SK-N-SH (cell line): ENCODE data around the gene TNN. TPM values are rescaled to one million over a fixed set of nuclear protein-coding genes. Genes with fewer than 3 reads are reported as not detected.

Source experiments
- CTCF ChIA-PET: fragments of 300-600, 350-600 bp; formaldehyde crosslinking; extraction: SDS; loops from one replicate; lab custom pipeline; 2021; lab: Yijun Ruan, JAX
- POLR2A ChIA-PET: fragments of 350-600 bp; sonication (Branson Sonifier 250); formaldehyde crosslinking; extraction: SDS; loops from one replicate; lab custom pipeline; 2020; ENCODE audit warnings: antibody characterized with exemption, inconsistent platforms; lab: Yijun Ruan, JAX
- DNase-seq: peaks from one replicate; pipeline ENCODE4 v3.0.0; 2012
- H2AFZ ChIP-seq: fragments of 200-600 bp; sonication (generic); 2 replicates; pipeline ENCODE4 v1.8.1; 2016; ENCODE audit warnings: antibody characterized with exemption, mild to moderate bottlenecking, low read depth
- H3F3A ChIP-seq: fragments of 200-600 bp; sonication (generic); replicated peaks from 2 replicates; pipeline ENCODE3; 2016; ENCODE audit warnings: antibody characterized with exemption, mild to moderate bottlenecking; ENCODE audit not compliant: insufficient read depth
- H3K27ac ChIP-seq, 2 experiments: fragments of 200-500 bp in 1 of 2; fragments of 200-600 bp in 1 of 2; sonication (Bioruptor generic) in 1 of 2; sonication (generic), shearing (Covaris generic) in 1 of 2; 2 replicates each; pipeline versions ENCODE4 v1.5.1 to v1.6.1; 2014 to 2016; ENCODE audit warnings: low read depth in 2 of 2, inconsistent platforms in 1 of 2, low read length in 1 of 2, mild to moderate bottlenecking in 1 of 2, mixed read lengths in 1 of 2
- H3K27me3 ChIP-seq: fragments of 200-600 bp; sonication (generic), shearing (Covaris generic); 2 replicates; pipeline ENCODE4 v1.6.1; 2016; ENCODE audit warnings: mixed run types; ENCODE audit not compliant: insufficient read depth
- H3K36me3 ChIP-seq, 2 experiments: fragments of 200-500 bp in 1 of 2; fragments of 200-600 bp in 1 of 2; sonication (Bioruptor generic) in 1 of 2; sonication (generic) in 1 of 2; replicated peaks in 1 of 2; 2 replicates each; pipeline versions ENCODE3 to v1.5.1; 2014 to 2016; ENCODE audit warnings: low read length in 1 of 2, mild to moderate bottlenecking in 1 of 2; ENCODE audit not compliant: insufficient read depth in 2 of 2, control insufficient read depth in 1 of 2
- H3K4me1 ChIP-seq, 2 experiments: fragments of 200-500 bp in 1 of 2; fragments of 200-600 bp in 1 of 2; sonication (Bioruptor generic) in 1 of 2; sonication (generic), shearing (Covaris generic) in 1 of 2; 2 replicates each; pipeline versions ENCODE4 v1.5.1 to v1.6.1; 2014 to 2016; ENCODE audit warnings: low read depth in 1 of 2, low read length in 1 of 2, mixed run types in 1 of 2; ENCODE audit not compliant: insufficient read depth in 2 of 2, control insufficient read depth in 1 of 2
- H3K4me2 ChIP-seq: fragments of 200-600 bp; sonication (generic), shearing (Covaris generic); 2 replicates; pipeline ENCODE4 v1.6.1; 2017; ENCODE audit warnings: mixed run types
- H3K4me3 ChIP-seq, 2 experiments: fragments of 200-500 bp in 1 of 2; fragments of 200-600 bp in 1 of 2; sonication (Bioruptor generic) in 1 of 2; sonication (generic), shearing (Covaris generic) in 1 of 2; 2 replicates each; pipeline versions ENCODE4 v1.5.1 to v1.8.1; 2014 to 2016; ENCODE audit warnings: low read depth in 2 of 2, inconsistent platforms in 1 of 2, low read length in 1 of 2, mild to moderate bottlenecking in 1 of 2, mixed read lengths in 1 of 2, moderate library complexity in 1 of 2
- H3K79me2 ChIP-seq: fragments of 200-600 bp; sonication (generic); 2 replicates; pipeline ENCODE4 v1.8.1; 2017; ENCODE audit warnings: mild to moderate bottlenecking; ENCODE audit not compliant: insufficient read depth
- H3K9ac ChIP-seq: fragments of 200-600 bp; sonication (generic); 2 replicates; pipeline ENCODE4 v1.6.1; 2017; ENCODE audit warnings: mixed run types
- H3K9me2 ChIP-seq: fragments of 200-600 bp; sonication (generic); 2 replicates; pipeline ENCODE4 v1.6.1; 2017; ENCODE audit warnings: mixed run types
- H3K9me3 ChIP-seq: fragments of 200-600 bp; sonication (generic); 2 replicates; pipeline ENCODE4 v1.6.1; 2017; ENCODE audit warnings: mixed run types, mild to moderate bottlenecking, moderate library complexity
- H4K20me1 ChIP-seq: fragments of 200-600 bp; sonication (generic); 2 replicates; pipeline ENCODE4 v1.6.1; 2017; ENCODE audit warnings: mild to moderate bottlenecking, mixed run types; ENCODE audit not compliant: insufficient read depth
- CHD2 ChIP-seq: fragments of 150-350 bp; IDR thresholded peaks from 2 replicates; pipeline ENCODE4 v1.6.1; 2018; ENCODE audit warnings: low read length; ENCODE audit not compliant: partially characterized antibody
- CTCF ChIP-seq: fragments of 200-600 bp; sonication (generic); IDR thresholded peaks from 2 replicates; pipeline ENCODE4 v1.6.1; 2017; ENCODE audit warnings: antibody characterized with exemption, mild to moderate bottlenecking, moderate library complexity
- EP300 ChIP-seq, 2 experiments: IDR thresholded peaks; 2 replicates each; pipeline versions ENCODE4 v1.4.0 to v1.6.1; 2012; ENCODE audit warnings: borderline replicate concordance in 1 of 2, low read depth in 1 of 2, low read length in 1 of 2
- FOSL2 ChIP-seq: IDR thresholded peaks from 2 replicates; pipeline ENCODE4 v1.4.0; 2012; ENCODE audit warnings: low read depth, mild to moderate bottlenecking, moderate library complexity, borderline replicate concordance
- FOXM1 ChIP-seq: IDR thresholded peaks from 2 replicates; pipeline ENCODE4 v1.4.0; 2012; ENCODE audit warnings: low read depth, mild to moderate bottlenecking
- IRF3 ChIP-seq: fragments of 150-350 bp; IDR thresholded peaks from 2 replicates; pipeline ENCODE4 v1.6.1; 2016; ENCODE audit warnings: mild to moderate bottlenecking, low read depth, low read length
- MAX ChIP-seq: IDR thresholded peaks from 2 replicates; pipeline ENCODE4 v1.4.0; 2012; ENCODE audit warnings: low read depth
- MXI1 ChIP-seq: IDR thresholded peaks from 2 replicates; pipeline ENCODE4 v1.6.1; 2012; ENCODE audit warnings: mild to moderate bottlenecking, low read depth, low read length, improper control_type of control experiment
- NFIC ChIP-seq: IDR thresholded peaks from 2 replicates; pipeline ENCODE4 v1.4.0; 2012; ENCODE audit warnings: borderline replicate concordance
- NRF1 ChIP-seq: IDR thresholded peaks from 2 replicates; pipeline ENCODE4 v1.6.1; 2012; ENCODE audit warnings: low read depth, mild to moderate bottlenecking, low read length
- RCOR1 ChIP-seq: fragments of 150-350 bp; IDR thresholded peaks from 2 replicates; pipeline ENCODE4 v1.6.1; 2017; ENCODE audit warnings: antibody characterized with exemption, low read length
- RFX5 ChIP-seq: IDR thresholded peaks from 2 replicates; pipeline ENCODE4 v1.6.1; 2012; ENCODE audit warnings: mild to moderate bottlenecking, improper control_type of control experiment, low read length
- SMC3 ChIP-seq: IDR thresholded peaks from 2 replicates; pipeline ENCODE4 v1.6.1; 2012; ENCODE audit warnings: low read depth, low read length, improper control_type of control experiment
- TAF1 ChIP-seq: IDR thresholded peaks from 2 replicates; pipeline ENCODE4 v1.6.1; 2012; ENCODE audit warnings: low read depth, mild to moderate bottlenecking, low read length, moderate library complexity, borderline replicate concordance
- TCF12 ChIP-seq: IDR thresholded peaks from 2 replicates; pipeline ENCODE4 v1.4.0; 2012
- TEAD4 ChIP-seq: IDR thresholded peaks from 2 replicates; pipeline ENCODE4 v1.4.0; 2012; ENCODE audit warnings: mild to moderate bottlenecking, borderline replicate concordance; ENCODE audit not compliant: insufficient read depth
- USF1 ChIP-seq: IDR thresholded peaks from 2 replicates; pipeline ENCODE4 v1.4.0; 2012; ENCODE audit warnings: low read depth, borderline replicate concordance
- YY1 ChIP-seq: IDR thresholded peaks from 2 replicates; pipeline ENCODE4 v1.4.0; 2012; ENCODE audit warnings: low read depth, mild to moderate bottlenecking
- WGBS: methylation state at CpG from one replicate; pipeline ENCODE4 v1.1.6; 2017; ENCODE audit warnings: low lambda C conversion rate; 5-methylcytosine and 5-hydroxymethylcytosine counted together
- polyA plus RNA-seq, 3 experiments: library from polyadenylated mRNA; depleted of rRNA; stranded (reverse); fragments of >200 nt; gene quantifications; 2 replicates each; pipeline ENCODE4 v1.2.3, GENCODE V29; 2012

Gene TNN
- polyA plus RNA-seq, 1 of the 3 experiments (the other 2 are of a cell fraction): not detected

- TF ChIP-seq NFIC (no peak), FOSL2 (no peak)
Measured at GRCh38 chr1:175183586-175183985, 116.0 kb downstream of the TNN start (continued).

- ChIA-PET POLR2A (no interaction called here), CTCF (interaction anchor here (1.7 to 2.2 kb wide), 2 partner anchors 9 to 31 kb away, joined by 4 to 9 read pairs; no protein-coding TSS in a partner anchor)
- no peak overlapping the region for H3K4me2 ChIP-seq
- H3K9me3 ChIP-seq: no peaks in the 10 kb centered on the region
- H3K9me2 ChIP-seq: no peaks in the 10 kb centered on the region
- TF ChIP-seq TAF1: no peak
- TF ChIP-seq SMC3: no peak
- no peak for TF ChIP-seq RCOR1
- TF ChIP-seq FOXM1: no peak
- TF ChIP-seq MXI1: no peak
- TF ChIP-seq EP300 (IDR thresholded peaks at IDR 0.05; ENCODE audit: borderline replicate concordance in 1 of 2, low read depth in 1 of 2, low read length in 1 of 2): no peak
- no peak for TF ChIP-seq NRF1
- no peak for TF ChIP-seq NFIC
- TF ChIP-seq RFX5: no peak
- TF ChIP-seq IRF3: no peak
- TF ChIP-seq USF1: no peak
- TF ChIP-seq YY1: no peak
- TF ChIP-seq TEAD4: no peak
- TF ChIP-seq MAX: no peak
- no peak for TF ChIP-seq FOSL2
- no peak for TF ChIP-seq TCF12
- TF ChIP-seq CHD2: no peak
- no peak for TF ChIP-seq CTCF
- H4K20me1 ChIP-seq: no peaks in the 10 kb centered on the region
- H3K4me3 ChIP-seq: no peak overlapping the region
- DNase-seq: no peak
- no peak overlapping the region for H2AFZ ChIP-seq
- 24% methylated on average over 1 of the region's 1 CpG for WGBS
- H3K9ac ChIP-seq: no peak overlapping the region
- no peaks in the 10 kb centered on the region for H3K79me2 ChIP-seq
- H3K27ac ChIP-seq: no peak overlapping the region
- H3F3A ChIP-seq: no peaks in the 10 kb centered on the region
- no peaks in the 10 kb centered on the region for H3K27me3 ChIP-seq
- H3K36me3 ChIP-seq: no peaks in the 10 kb centered on the region
- H3K4me1 ChIP-seq: no peaks in the 10 kb centered on the region
Measured at GRCh38 chr1:175185903-175186302, 118.3 kb downstream of the TNN start.
